Suprapubic skin (tissue), 3 donors: ENCODE results near the gene PREX1.

Experiments
- POLR2AphosphoS5 ChIP-seq, 3 donors: sonication (generic); formaldehyde crosslinking; IDR thresholded peaks; one replicate each; pipeline ENCODE4 v1.6.1; 2017; ENCODE audit warnings: antibody characterized with exemption in 3 of 3
- TF ChIP-seq, protein P1 (sequence below), 2 donors: fragments of 200-600 bp in 1 of 2; fragments of 450-650 bp in 1 of 2; sonication (generic) in 1 of 2; IDR thresholded peaks; one replicate each; pipeline ENCODE4 v1.5.1; 2016 to 2019; ENCODE audit warnings: antibody characterized with exemption in 2 of 2, mild to moderate bottlenecking in 1 of 2, moderate library complexity in 1 of 2

GRCh38 chr20:48706710-48707365 is 121.0 kb downstream of the PREX1 start:
- TF ChIP-seq, protein P1, sequence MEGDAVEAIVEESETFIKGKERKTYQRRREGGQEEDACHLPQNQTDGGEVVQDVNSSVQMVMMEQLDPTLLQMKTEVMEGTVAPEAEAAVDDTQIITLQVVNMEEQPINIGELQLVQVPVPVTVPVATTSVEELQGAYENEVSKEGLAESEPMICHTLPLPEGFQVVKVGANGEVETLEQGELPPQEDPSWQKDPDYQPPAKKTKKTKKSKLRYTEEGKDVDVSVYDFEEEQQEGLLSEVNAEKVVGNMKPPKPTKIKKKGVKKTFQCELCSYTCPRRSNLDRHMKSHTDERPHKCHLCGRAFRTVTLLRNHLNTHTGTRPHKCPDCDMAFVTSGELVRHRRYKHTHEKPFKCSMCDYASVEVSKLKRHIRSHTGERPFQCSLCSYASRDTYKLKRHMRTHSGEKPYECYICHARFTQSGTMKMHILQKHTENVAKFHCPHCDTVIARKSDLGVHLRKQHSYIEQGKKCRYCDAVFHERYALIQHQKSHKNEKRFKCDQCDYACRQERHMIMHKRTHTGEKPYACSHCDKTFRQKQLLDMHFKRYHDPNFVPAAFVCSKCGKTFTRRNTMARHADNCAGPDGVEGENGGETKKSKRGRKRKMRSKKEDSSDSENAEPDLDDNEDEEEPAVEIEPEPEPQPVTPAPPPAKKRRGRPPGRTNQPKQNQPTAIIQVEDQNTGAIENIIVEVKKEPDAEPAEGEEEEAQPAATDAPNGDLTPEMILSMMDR (IDR thresholded peaks at IDR 0.05): no peak
- TF ChIP-seq POLR2AphosphoS5 (IDR thresholded peaks at IDR 0.05): no peak
